NCI-H1436 (cell line): ENCODE measurements around the gene RSBN1L.
A peak's percentile ranks its signal among the peaks of the same experiment; 100 is the strongest.
"Not testable (repeated sequence)": the region's sequence is repeated elsewhere in the genome, so short reads cannot be mapped to it uniquely, and the experiment has no call there.

ENCODE experiments used
- DNase-seq: peaks from one replicate; lab custom pipeline; 2025; lab: John Stamatoyannopoulos, UW

The RSBN1L gene

GRCh38 chr7:77696057-77696642, at the start of gene RSBN1L:
RSBN1L (plus strand) TSS chr7:77696459; CDS start chr7:77696470, 11 bp downstream.
- DNase-seq: peak; percentile 98

GRCh38 chr7:77648742-77649338, 47.4 kb upstream of the RSBN1L start:
- DNase-seq: no peak

DNA sequence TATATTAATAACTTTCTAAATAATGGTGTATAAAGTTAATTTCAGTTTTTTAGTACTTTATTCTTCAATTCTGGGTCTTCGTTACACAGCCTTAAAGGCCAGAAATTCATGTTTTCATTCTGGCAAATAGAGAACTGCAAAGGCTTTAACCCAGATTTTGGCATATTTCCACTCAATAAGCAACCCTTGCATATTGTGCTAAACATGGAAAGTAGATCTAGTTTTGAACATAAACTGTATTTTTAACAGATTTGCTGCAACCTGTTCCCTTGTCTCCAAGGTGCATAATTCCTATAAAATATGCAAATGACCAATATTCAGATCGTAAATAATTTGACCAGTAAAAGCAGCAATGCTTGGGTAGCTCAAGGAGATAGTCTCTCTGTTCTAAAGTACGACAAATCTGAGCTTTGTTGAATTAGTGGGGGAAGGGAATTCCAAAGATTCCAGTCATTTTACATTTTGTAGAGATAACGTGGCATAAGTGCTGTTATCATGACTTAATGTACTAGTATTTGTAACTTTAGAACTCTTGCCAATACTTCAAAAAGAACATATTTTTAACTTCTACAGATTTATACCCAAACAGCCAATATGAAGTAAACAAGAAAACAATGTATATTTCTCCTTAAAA, 46.4 kb upstream of the RSBN1L start:
- no peak for DNase-seq

DNA sequence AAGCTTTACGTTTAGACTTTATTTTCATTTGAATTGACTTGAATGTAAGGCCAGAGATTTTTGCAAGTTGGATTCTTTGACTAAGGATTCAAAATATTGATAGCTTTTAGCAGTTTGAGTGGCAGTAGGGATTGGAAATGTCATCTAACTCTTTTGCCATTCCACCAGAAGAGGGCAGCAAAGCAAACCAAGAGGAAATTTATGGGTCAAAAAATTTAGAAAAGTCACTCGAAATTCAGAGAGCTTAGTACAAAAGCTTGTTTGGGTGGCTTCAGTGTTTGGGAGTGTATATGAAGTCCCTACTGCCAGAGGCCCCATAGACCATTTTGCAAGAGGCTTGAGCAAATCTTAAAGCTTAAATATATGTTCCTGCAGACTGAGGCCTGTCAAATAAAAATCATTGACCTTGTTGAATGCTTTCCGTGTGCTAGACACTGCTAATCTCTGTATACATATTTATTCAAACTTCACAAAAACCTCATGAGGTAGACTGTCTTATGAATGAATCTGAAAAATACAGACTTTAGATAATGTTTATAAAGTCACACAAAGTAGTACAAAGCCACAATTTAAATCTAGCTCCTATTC, 44.6 kb upstream of the RSBN1L start:
- DNase-seq: peak; percentile 38

DNA sequence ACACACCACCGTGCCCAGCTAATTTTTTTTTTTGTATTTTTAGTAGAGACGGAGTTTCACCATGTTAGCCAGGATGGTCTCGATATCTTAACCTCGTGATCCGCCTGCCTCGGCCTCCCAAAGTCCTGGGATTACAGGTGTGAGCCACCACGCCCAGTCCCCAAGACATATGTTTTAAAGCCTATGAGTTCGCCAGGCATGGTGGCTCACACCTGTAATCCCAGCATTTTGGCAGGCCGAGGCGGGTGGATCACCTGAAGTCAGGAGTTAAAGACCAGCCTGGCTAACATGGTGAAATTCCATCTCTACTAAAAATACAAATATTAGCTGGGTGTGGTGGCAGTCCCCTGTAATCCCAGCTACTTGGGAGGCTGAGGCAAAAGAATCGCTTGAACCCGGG, 43.4 kb upstream of the RSBN1L start:
- not testable (repeated sequence) for DNase-seq

DNA sequence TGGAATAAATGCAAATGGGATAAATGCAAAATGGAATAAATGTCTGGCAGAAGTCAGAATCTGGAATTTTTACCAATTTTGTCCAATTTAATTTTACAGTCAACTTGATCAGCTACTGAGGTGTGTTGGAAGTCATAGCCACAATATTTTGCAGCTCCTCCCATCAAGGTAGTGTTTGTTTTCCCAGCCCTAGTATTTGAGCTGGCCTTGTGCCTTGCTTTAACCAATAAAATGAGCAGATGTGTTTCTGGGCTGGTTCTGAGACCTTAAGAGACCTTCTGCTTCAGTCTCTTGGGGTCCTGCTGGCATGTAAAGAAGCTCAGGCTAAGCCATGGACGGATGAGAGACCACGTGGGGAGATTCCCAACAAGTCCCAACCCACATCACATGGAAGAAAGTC, 42.7 kb upstream of the RSBN1L start:
- DNase-seq: no peak

DNA sequence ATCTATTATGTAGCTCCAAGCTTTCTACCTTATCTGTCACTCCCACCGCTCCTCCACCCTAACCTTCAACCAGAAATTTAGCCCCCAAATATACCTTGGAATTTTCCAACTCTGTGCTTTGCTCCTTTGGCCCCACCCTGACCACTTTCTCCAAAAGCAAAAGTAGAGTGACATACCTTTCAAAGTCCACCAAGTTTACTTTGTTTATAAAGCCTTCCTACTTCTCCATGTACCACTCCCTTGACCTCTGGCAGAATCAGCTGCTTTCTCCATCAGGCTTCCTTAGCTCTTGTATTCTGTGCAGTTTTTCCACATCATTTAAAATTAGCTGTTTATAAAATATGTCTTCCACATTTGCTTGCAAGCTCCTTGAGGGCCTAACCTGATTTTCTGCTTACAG, 40.9 kb upstream of the RSBN1L start:
- DNase-seq: no peak

DNA sequence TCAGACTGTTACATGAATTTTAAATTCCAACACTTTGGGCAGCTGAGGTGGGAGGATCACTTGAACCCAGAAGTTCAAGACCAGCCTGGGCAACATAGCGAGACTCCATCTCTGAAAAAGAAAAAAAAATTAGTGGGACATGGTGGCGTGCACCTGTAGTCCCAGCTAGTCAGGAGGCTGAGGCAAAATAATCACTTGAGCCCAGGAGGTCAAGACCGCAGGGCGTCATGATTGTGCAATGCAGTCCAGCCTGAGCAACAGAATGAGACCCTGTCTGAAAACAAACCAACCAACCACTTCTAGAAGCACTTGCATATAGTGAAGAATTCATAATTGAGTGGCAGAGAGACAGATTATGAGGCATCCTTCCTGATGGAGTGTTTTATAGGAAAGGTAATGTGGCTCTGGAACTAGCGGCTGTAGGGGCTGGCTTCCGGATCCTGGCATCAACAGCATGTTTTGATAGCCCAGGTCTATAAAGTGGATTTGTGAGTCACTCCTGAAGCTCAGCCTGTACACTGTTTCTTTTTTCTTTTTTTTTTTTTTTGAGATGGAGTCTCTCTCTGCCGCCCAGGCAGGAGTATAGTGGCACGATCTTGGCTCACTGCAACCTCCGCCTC, 40.3 kb upstream of the RSBN1L start:
- DNase-seq: no peak

GRCh38 chr7:77657427-77658224, 38.6 kb upstream of the RSBN1L start:
- peak; percentile 23 for DNase-seq

- no peak for DNase-seq
Observed at GRCh38 chr7:77658928-77659327, 37.3 kb upstream of the RSBN1L start.

- no peak for DNase-seq
Observed at GRCh38 chr7:77661816-77662215, 34.4 kb upstream of the RSBN1L start.

- DNase-seq: no peak
Observed at GRCh38 chr7:77662869-77663268, 33.4 kb upstream of the RSBN1L start.

GRCh38 chr7:77664715-77665114, 31.5 kb upstream of the RSBN1L start:
- DNase-seq: no peak

DNA sequence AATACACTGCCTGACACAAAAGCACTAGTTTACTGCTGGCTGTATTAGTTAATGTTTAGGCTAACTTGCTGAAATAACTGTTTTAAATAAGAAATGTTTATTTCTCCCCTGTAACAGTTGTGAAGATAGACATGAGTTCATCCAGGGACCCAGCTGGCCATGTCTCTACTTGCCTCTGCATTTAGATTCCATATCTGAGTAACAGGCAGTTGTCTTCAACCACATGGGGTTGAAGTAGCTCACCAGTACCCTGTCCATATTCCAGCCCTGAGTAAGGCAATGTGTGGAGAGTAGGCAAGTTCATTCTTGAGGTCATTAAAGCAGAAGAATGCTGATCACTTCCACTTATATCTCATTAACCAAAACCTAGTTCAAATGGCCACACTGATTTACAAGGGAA, 31.1 kb upstream of the RSBN1L start:
- no peak for DNase-seq

- no peak for DNase-seq
Observed at GRCh38 chr7:77667459-77668086, 28.7 kb upstream of the RSBN1L start.

GRCh38 chr7:77674878-77675277, 21.4 kb upstream of the RSBN1L start:
- no peak for DNase-seq

- DNase-seq: no peak
Observed at GRCh38 chr7:77679608-77680007, 16.7 kb upstream of the RSBN1L start.

DNA sequence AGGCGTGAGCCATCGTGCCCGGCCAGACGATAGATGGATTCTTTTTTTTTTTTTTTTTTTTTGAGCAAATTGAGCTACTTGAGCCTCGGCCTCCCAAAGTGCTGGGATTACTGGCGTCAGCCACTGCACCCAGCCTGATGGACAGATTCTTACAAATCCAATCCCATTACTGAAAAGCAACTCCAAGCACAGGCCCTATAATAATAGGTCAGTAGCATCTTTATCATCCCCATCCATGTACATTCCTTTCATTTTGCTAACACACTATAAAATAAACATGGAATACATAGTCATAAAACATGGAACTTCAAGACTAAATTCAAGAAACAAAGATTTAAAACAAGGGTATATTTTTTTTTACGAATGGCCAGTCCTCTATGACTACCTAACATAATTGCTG, 16.0 kb upstream of the RSBN1L start:
- no peak for DNase-seq

DNA sequence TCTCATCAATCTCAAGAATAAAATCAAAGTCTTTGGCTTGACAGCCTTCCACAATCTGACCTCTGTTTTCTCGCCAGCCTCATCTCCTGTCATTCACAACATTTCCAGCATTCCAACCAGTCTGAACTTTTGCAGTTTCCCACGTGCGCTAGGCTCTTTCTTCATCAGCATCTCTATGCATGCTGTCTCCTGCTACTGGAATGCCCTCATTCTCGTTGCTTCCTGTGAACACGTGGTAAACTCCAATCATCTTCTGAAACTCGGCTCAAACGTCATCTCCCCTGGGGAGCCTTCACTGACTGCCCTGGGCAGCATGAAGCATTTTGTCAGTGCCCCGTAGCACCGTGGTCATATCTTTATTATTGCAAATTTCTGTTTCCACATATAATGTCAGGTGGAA, 12.2 kb upstream of the RSBN1L start:
- peak; percentile 35 for DNase-seq

DNA sequence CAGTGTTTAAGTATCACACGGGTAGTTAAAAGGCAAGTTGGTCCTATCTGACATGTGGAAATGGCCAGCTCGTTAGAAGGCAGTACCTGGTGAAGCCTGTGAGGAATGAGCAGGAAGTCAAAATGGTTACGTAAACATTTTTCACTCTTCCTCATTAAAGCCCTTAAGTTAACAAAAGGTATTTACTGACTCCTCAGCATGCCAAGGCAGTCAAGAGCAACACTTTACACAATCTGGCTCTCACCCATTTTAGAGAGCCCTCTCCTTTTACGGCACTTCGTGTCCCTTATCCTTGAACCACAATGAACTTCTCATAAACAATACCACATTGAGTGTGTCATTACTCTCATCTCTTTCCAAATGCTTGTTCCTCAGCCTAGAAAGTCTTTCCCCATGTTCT, 11.0 kb upstream of the RSBN1L start:
- peak; percentile 9 for DNase-seq

DNA sequence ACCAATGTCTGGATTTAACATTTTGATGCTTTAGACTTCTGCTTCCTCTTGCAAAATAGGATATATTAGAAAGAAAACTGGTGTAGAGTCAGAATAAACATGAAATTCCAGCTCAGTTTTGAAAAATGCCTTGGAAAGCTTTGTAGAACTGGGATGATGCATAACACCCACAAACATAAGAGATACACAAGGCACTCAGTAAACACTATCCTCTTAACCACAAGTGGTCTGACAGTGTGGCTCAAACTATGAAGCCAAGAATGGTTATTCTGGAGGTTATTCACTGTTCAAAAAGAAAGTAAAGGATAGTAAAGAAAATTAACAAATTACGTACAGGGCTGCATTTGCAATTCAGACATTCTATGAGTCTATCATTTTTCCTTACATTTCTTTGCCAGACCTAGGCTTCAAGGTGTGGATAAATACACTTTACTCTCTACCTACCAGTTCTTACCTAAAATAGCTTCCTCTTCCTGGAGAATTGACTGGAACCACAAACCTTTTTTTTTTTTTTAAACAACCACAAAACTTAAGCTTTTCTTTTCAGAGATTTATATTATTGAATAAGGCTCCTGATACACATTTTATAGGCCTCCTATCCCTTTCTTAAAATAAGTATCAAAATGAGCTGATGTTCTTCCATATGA, 9.0 kb upstream of the RSBN1L start:
- no peak for DNase-seq
